Measurements from ENCODE around the gene MT1F. TPM values are rescaled to one million over a fixed set of nuclear protein-coding genes. Genes with fewer than 3 reads are reported as not detected.

MT1F gene
- polyA plus RNA-seq, 3 donors, result 10.2 to 21.9 (median 13.6) TPM

- Mint-ChIP-seq H3K9me3 (peaks cover 5 to 20% (median 15%) of the 10 kb centered on the region in 7 donors), H3K27ac (no peak overlapping the region), H3K4me3 (no peak overlapping the region), H3K4me1 (peaks cover 24% of the 10 kb centered on the region), H3K27me3 (ENCODE audit: low read depth in 3 of 3) (peaks cover 4 to 12% (median 8%) of the 10 kb centered on the region in 3 donors), H3K36me3 (peaks cover 7 to 8% of the 10 kb centered on the region in 2 donors)
- intact Hi-C loops (cut with micrococcal nuclease), result no loop called here
- H3K9ac ChIP-seq (ENCODE audit: insufficient read depth, low read length, poor library complexity, severe bottlenecking), result no peak overlapping the region
- H3K4me1 ChIP-seq (ENCODE audit: control insufficient read depth in 1 of 2, insufficient read depth in 2 of 2, low read length in 2 of 2), result peaks cover 15 to 19% of the 10 kb centered on the region in 2 donors
- H3K27me3 ChIP-seq (ENCODE audit: control insufficient read depth in 2 of 2, insufficient read depth in 2 of 2, low read length in 2 of 2), result no peaks in the 10 kb centered on the region
- TF ChIP-seq CTCF (IDR thresholded peaks at IDR 0.05), result no peak
- H3K4me2 ChIP-seq (replicated peaks; ENCODE audit: extremely low read depth, low read length, poor library complexity, severe bottlenecking), result no peak overlapping the region
- WGBS (ENCODE audit: insufficient coverage), result 95% methylated on average over 3 of the region's 4 CpGs
- no peaks in the 10 kb centered on the region for H3K36me3 ChIP-seq (replicated peaks in 1 of 2; ENCODE audit: control insufficient read depth in 1 of 2, insufficient read depth in 2 of 2, low read length in 2 of 2)
- no peaks in the 10 kb centered on the region for H3K79me2 ChIP-seq (ENCODE audit: insufficient read depth, low read length)
- H3K4me3 ChIP-seq (replicated peaks in 1 of 3; ENCODE audit: low read depth in 2 of 3, low read length in 3 of 3), result no peak overlapping the region
- DNase-seq, result no peak
- no peak overlapping the region for H3K27ac ChIP-seq (ENCODE audit: low read depth in 1 of 2, low read length in 2 of 2)
- H3K9me3 ChIP-seq (replicated peaks in 1 of 2; ENCODE audit: control insufficient read depth in 1 of 2, insufficient read depth in 1 of 2, low read length in 2 of 2), result peaks cover 0 to 10% of the 10 kb centered on the region in 2 donors
- H2AFZ ChIP-seq (ENCODE audit: insufficient read depth, low read depth, low read length, poor library complexity, severe bottlenecking), result no peak overlapping the region
- H4K20me1 ChIP-seq (ENCODE audit: insufficient read depth, low read length), result no peaks in the 10 kb centered on the region
Measured at GRCh38 chr16:56684926-56685590, 27.3 kb downstream of the MT1F start.

GRCh38 chr16:56686758-56687157, 29.0 kb downstream of the MT1F start:
- intact Hi-C loops (cut with micrococcal nuclease), result no loop called here
- peaks cover 7 to 8% of the 10 kb centered on the region in 2 donors for H3K36me3 Mint-ChIP-seq
- Histone ChIP-seq H3K36me3 (replicated peaks in 1 of 2; ENCODE audit: control insufficient read depth in 1 of 2, insufficient read depth in 2 of 2, low read length in 2 of 2) (no peaks in the 10 kb centered on the region), H2AFZ (ENCODE audit: insufficient read depth, low read depth, low read length, poor library complexity, severe bottlenecking) (no peak overlapping the region), H3K9me3 (replicated peaks in 1 of 2; ENCODE audit: control insufficient read depth in 1 of 2, insufficient read depth in 1 of 2, low read length in 2 of 2) (peaks cover 0 to 10% of the 10 kb centered on the region in 2 donors), H3K27me3 (ENCODE audit: control insufficient read depth in 2 of 2, insufficient read depth in 2 of 2, low read length in 2 of 2) (no peaks in the 10 kb centered on the region), H3K4me2 (replicated peaks; ENCODE audit: extremely low read depth, low read length, poor library complexity, severe bottlenecking) (no peak overlapping the region), H3K9ac (ENCODE audit: insufficient read depth, low read length, poor library complexity, severe bottlenecking) (no peak overlapping the region), H3K27ac (ENCODE audit: low read depth in 1 of 2, low read length in 2 of 2) (no peak overlapping the region), H4K20me1 (ENCODE audit: insufficient read depth, low read length) (no peaks in the 10 kb centered on the region), H3K4me3 (replicated peaks in 1 of 3; ENCODE audit: low read depth in 2 of 3, low read length in 3 of 3) (no peak overlapping the region), H3K79me2 (ENCODE audit: insufficient read depth, low read length) (no peaks in the 10 kb centered on the region), H3K4me1 (ENCODE audit: control insufficient read depth in 1 of 2, insufficient read depth in 2 of 2, low read length in 2 of 2) (peaks cover 13 to 17% of the 10 kb centered on the region in 2 donors)
- peaks cover 5 to 23% (median 19%) of the 10 kb centered on the region in 7 donors for H3K9me3 Mint-ChIP-seq
- 88% methylated on average over 4 of the region's 7 CpGs for WGBS (ENCODE audit: insufficient coverage)
- DNase-seq, result no peak
- no peak for TF ChIP-seq CTCF (IDR thresholded peaks at IDR 0.05)
- peaks cover 2 to 20% (median 6%) of the 10 kb centered on the region in 3 donors for H3K27me3 Mint-ChIP-seq (ENCODE audit: low read depth in 3 of 3)
- no peak overlapping the region for H3K4me3 Mint-ChIP-seq
- peaks cover 21% of the 10 kb centered on the region for H3K4me1 Mint-ChIP-seq
- no peak overlapping the region for H3K27ac Mint-ChIP-seq

Measured in CD14-positive monocyte (primary cell).